Astrocyte of the cerebellum (primary cell): Measurements from ENCODE around the gene OR52I2.

Source experiments
- DNase-seq: peaks from one replicate; pipeline ENCODE4 v3.0.0-alpha.2; 2011; ENCODE audit warnings: low read depth
- H3K4me3 ChIP-seq: 2 replicates; pipeline ENCODE4 v1.5.1; 2011; ENCODE audit warnings: mild to moderate bottlenecking, low read depth, low read length, moderate library complexity
- CTCF ChIP-seq: IDR thresholded peaks from 2 replicates; pipeline ENCODE4 v1.5.1; 2012; ENCODE audit warnings: low read length, low read depth, moderate library complexity, mild to moderate bottlenecking; ENCODE audit errors: missing control alignments
- in situ Hi-C: cut with HindIII; loops from 2 replicates; pipeline ENCODE4 v1.10.0; 2017; ENCODE audit warnings: low sequenced_read_pairs

The OR52I2 gene

GRCh38 chr11:4615856-4616444, 34.4 kb downstream of the OR52I2 start:
- in situ Hi-C loops, result no loop called here
- no peak for DNase-seq
- TF ChIP-seq CTCF, result no peak
- H3K4me3 ChIP-seq, result no peak overlapping the region

- no peak for TF ChIP-seq CTCF
- in situ Hi-C loops, result no loop called here
- no peak overlapping the region for H3K4me3 ChIP-seq
- no peak for DNase-seq
These were observed 38.0 kb downstream of the OR52I2 start for GRCh38 chr11:4619514-4619913.

DNA sequence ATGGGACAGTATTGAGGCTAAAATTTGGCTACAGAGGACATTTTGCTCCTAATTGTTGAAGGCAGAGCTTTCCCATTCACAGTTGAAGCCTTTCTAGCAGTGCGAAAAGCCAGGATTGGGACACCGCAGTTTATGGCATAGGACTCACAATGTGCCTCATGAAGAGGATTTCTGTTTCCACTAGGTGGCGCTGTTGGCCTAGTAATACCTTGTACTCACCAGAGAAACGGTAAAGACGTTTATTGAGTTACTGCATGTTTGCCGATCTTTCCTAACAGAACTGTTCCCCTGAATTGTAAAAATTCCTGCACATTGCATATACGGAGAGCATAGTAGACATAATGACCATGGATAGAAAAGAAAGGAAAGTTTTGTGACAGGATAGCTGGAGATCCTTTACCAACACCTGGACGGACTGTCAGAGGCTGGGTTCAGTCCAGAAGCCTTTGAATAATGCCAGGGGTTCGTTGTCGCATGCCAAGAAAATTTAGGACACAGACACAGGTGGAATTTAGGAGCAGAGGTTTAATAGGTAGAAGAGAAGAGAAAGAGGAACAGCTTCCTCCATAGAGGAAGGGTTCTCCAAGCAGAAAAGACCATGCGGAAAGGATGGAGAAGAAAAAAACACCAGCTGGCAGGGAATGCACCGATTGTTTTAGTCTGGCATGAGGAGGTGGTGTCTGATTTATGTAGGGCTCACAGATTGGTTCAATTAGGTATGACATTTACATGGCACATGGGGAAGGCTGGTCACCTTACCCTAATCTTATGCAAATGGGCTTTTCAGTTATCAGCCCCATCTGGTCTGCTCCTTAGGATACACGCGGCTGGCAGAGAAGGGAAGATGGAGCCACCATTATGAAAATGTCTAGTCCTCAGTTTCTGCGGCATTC, 44.9 kb downstream of the OR52I2 start:
- DNase-seq, result peak; percentile 55
- in situ Hi-C loops, result no loop called here
- TF ChIP-seq CTCF, result peak; percentile 65

DNA sequence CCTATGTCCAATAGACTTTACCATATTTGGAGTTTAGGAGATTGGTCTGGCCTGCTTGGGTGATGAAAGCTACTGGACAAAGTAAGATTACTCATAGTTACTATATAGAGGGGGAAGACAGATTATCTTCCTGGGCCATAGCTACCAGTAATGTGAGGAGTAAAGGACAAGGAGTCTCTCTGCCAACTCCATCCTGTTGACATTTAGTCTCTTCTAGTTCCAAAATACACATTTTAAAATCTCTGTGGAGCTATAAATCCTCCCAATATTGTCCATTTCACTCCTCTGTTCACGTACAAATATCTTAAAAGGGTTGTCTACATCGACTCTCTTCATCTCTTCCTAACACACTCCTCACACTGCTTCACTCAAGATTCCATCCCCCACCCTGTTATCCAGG, 54.6 kb downstream of the OR52I2 start:
- no peak overlapping the region for H3K4me3 ChIP-seq
- DNase-seq, result no peak
- TF ChIP-seq CTCF, result no peak
- in situ Hi-C loops, result no loop called here

More for the DNA sequence above, 44.9 kb downstream of the OR52I2 start:
- H3K4me3 ChIP-seq, result no peak overlapping the region

DNA sequence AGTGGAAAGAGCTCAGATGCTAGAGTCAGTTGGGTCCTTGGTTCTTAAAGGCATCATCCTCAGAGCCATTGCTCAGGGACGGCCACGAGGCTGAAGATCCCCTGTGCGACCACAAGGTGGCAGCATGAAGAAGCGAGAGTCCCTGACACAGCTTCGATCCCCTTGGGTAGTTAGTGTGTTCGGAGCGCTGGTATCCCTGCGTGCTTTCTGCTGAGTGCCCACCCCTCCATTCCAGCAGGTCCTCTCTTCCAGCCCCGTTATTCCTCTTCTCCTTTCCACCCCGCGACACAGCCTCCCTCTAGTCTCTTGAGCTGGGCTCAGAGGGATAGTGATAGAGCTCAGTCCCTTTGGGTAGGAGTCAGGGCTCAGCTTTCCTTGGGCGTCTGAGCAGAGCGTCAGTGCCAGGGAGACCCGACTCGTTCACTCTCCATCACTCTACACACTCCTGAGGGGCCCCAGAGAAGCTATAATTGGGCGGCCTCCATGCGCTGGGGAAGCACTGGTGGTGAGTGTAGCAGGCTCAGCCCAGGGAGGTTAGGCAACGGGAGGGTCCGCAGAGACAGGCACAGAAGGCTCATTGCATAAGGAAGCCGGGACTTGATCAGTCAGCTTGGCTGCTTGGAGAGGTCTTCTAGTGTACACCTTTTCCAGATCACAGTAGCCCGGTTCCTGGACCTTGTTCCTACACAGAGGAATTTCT, 55.6 kb downstream of the OR52I2 start, which contains the start of gene OR51D1:
Gene OR51D1, plus strand, starts transcription at position 516 of the 700 bp plus-strand sequence. CDS start 2,314 bp downstream, outside the sequence.
- DNase-seq, result peak; percentile 44
- H3K4me3 ChIP-seq, result no peak within 1 kb of the TSS
- peak; percentile 92 for TF ChIP-seq CTCF
- in situ Hi-C loops, result no loop called here

GRCh38 chr11:4637662-4638047, 56.1 kb downstream of the OR52I2 start:
- DNase-seq, result no peak
- in situ Hi-C loops, result no loop called here
- no peak overlapping the region for H3K4me3 ChIP-seq
- no peak for TF ChIP-seq CTCF
